ENCODE measurements around the gene DOCK3.

DOCK3 gene

DNA sequence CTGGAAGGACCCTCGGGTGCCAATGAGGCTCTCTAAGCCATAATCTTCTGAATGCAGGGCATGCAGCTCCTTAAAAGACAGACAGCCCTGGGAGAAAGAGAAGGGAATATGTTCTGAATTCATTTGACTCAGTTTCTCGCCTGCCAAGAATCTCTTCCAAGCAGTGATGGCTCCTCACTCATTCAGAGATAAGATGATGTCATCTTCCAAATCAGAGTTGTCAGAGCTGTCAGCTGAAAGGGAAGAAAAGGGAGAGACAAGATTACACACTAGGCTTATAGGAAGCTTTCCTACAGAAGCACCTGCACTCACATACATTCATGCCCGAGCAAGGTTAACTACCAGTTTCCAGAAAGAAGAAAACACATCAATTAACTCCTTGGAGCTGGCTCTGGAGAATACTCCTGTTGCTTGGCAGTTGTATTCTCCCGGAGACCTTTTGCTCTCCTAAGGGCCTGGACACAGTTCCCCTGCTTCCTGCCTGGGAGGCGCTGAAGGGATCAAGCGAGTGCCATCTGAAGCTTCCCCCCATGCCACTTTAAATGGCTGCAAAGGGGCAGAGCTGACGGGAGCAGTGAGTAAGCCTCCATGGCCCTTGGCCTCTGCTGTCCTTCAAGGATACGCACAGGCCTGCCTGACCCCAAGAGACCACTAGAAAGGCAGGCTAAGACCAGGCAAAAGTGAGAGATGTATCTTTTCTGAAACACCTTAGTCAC, 724.0 kb downstream of the DOCK3 start:
- Histone ChIP-seq H4K8ac (ENCODE audit: low read depth, low read length) (no peak overlapping the region), H3K4me1 (ENCODE audit: control insufficient read depth, low read depth, low read length) (peaks cover 4% of the 10 kb centered on the region), H3K27me3 (ENCODE audit: insufficient read depth, low read length, poor library complexity) (no peaks in the 10 kb centered on the region), H3K36me3 (ENCODE audit: control insufficient read depth, insufficient read depth, low read length) (peaks cover 14% of the 10 kb centered on the region), H4K5ac (ENCODE audit: low read length) (no peak overlapping the region), H2BK120ac (ENCODE audit: low read depth, low read length) (no peak overlapping the region), H2BK15ac (replicated peaks; ENCODE audit: low read depth) (no peak overlapping the region), H2BK5ac (ENCODE audit: low read length) (no peak overlapping the region), H3K9ac (ENCODE audit: low read length) (no peak overlapping the region), H3K4me2 (ENCODE audit: low read length) (no peak overlapping the region), H3K79me1 (ENCODE audit: low read length) (peaks cover 22% of the 10 kb centered on the region), H3K56ac (ENCODE audit: low read length) (no peak overlapping the region), H3K79me2 (ENCODE audit: control insufficient read depth, insufficient read depth, low read length) (peaks cover 22% of the 10 kb centered on the region), H3K4ac (ENCODE audit: low read depth, low read length) (no peak overlapping the region), H2AK5ac (ENCODE audit: low read length) (no peak overlapping the region), H3K27ac (ENCODE audit: low read depth, low read length) (no peak overlapping the region), H3K18ac (ENCODE audit: low read length) (no peak overlapping the region), H3K23ac (ENCODE audit: low read length) (no peak overlapping the region), H3K4me3 (ENCODE audit: low read length) (no peak overlapping the region)
- no CpG with 5 or more reads among the region's 8 CpGs for WGBS (ENCODE audit: extremely low coverage, insufficient coverage, low lambda C conversion rate)
- DNase-seq, result no peak

DNA sequence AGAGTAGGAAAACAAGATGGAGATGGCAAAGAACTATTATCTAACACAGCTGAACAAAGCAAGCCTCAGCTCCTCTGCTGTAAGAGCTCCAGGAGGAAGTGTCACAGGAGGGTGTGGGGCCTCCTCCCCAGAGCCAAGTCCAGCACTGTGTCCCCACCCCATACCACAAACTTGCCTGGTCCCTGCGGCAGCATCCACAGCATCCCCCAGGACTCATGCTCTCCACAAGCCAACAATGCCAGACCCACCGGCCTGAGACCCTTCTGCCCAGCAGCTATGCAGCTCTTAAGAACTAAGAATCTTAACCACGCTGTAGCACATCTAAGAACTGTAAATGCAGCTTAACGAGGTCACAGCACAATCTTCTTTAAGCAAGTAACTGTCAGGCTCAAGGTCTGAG, 725.4 kb downstream of the DOCK3 start:
- no peak overlapping the region for H4K5ac ChIP-seq (ENCODE audit: low read length)
- no peak overlapping the region for H2BK120ac ChIP-seq (ENCODE audit: low read depth, low read length)
- H3K27me3 ChIP-seq (ENCODE audit: insufficient read depth, low read length, poor library complexity), result no peaks in the 10 kb centered on the region
- no peak overlapping the region for H3K4ac ChIP-seq (ENCODE audit: low read depth, low read length)
- H3K18ac ChIP-seq (ENCODE audit: low read length), result no peak overlapping the region
- H3K36me3 ChIP-seq (ENCODE audit: control insufficient read depth, insufficient read depth, low read length), result peaks cover 9% of the 10 kb centered on the region
- H3K79me1 ChIP-seq (ENCODE audit: low read length), result peaks cover 9% of the 10 kb centered on the region
- no peak overlapping the region for H3K23ac ChIP-seq (ENCODE audit: low read length)
- H3K79me2 ChIP-seq (ENCODE audit: control insufficient read depth, insufficient read depth, low read length), result peaks cover 8% of the 10 kb centered on the region
- H3K56ac ChIP-seq (ENCODE audit: low read length), result no peak overlapping the region
- H3K4me3 ChIP-seq (ENCODE audit: low read length), result no peak overlapping the region
- H2BK5ac ChIP-seq (ENCODE audit: low read length), result no peak overlapping the region
- no peak overlapping the region for H3K4me2 ChIP-seq (ENCODE audit: low read length)
- H3K4me1 ChIP-seq (ENCODE audit: control insufficient read depth, low read depth, low read length), result no peaks in the 10 kb centered on the region
- no peak overlapping the region for H2BK15ac ChIP-seq (replicated peaks; ENCODE audit: low read depth)
- DNase-seq, result no peak
- no peak overlapping the region for H3K27ac ChIP-seq (ENCODE audit: low read depth, low read length)
- H2AK5ac ChIP-seq (ENCODE audit: low read length), result no peak overlapping the region
- no peak overlapping the region for H4K8ac ChIP-seq (ENCODE audit: low read depth, low read length)
- no peak overlapping the region for H3K9ac ChIP-seq (ENCODE audit: low read length)
- no CpG with 5 or more reads among the region's 4 CpGs for WGBS (ENCODE audit: extremely low coverage, insufficient coverage, low lambda C conversion rate)

DNA sequence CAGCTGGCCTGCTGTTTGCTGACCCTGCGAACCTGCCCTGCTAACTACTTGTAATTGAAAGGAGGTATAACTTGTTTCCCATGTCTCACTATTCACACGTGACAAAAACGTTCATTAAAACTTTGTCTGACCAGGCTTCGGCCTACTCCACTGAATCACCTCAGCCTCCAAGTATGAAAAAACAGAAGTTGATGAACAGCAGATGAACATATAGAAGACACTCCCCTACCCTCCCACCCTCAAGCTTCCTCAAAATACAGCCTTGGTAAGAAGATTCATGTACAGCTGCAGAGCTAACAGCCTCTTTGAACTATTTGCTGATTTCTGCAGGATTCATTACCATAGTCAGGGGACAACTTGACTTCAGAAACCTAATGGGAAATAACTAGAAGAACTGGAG, 727.0 kb downstream of the DOCK3 start:
- H4K5ac ChIP-seq (ENCODE audit: low read length), result no peak overlapping the region
- H2BK5ac ChIP-seq (ENCODE audit: low read length), result no peak overlapping the region
- WGBS (ENCODE audit: extremely low coverage, insufficient coverage, low lambda C conversion rate), result no CpG with 5 or more reads among the region's 4 CpGs
- no peak overlapping the region for H3K56ac ChIP-seq (ENCODE audit: low read length)
- no peak overlapping the region for H3K18ac ChIP-seq (ENCODE audit: low read length)
- H3K4me1 ChIP-seq (ENCODE audit: control insufficient read depth, low read depth, low read length), result no peaks in the 10 kb centered on the region
- H3K27me3 ChIP-seq (ENCODE audit: insufficient read depth, low read length, poor library complexity), result no peaks in the 10 kb centered on the region
- no peak overlapping the region for H3K23ac ChIP-seq (ENCODE audit: low read length)
- H3K36me3 ChIP-seq (ENCODE audit: control insufficient read depth, insufficient read depth, low read length), result peaks cover 1% of the 10 kb centered on the region
- H3K79me2 ChIP-seq (ENCODE audit: control insufficient read depth, insufficient read depth, low read length), result no peaks in the 10 kb centered on the region
- H3K4me2 ChIP-seq (ENCODE audit: low read length), result no peak overlapping the region
- H3K27ac ChIP-seq (ENCODE audit: low read depth, low read length), result no peak overlapping the region
- DNase-seq, result no peak
- no peak overlapping the region for H2BK120ac ChIP-seq (ENCODE audit: low read depth, low read length)
- H2BK15ac ChIP-seq (replicated peaks; ENCODE audit: low read depth), result no peak overlapping the region
- no peak overlapping the region for H3K4ac ChIP-seq (ENCODE audit: low read depth, low read length)
- H3K9ac ChIP-seq (ENCODE audit: low read length), result no peak overlapping the region
- H4K8ac ChIP-seq (ENCODE audit: low read depth, low read length), result no peak overlapping the region
- H3K4me3 ChIP-seq (ENCODE audit: low read length), result no peak overlapping the region
- H3K79me1 ChIP-seq (ENCODE audit: low read length), result peaks cover under 1% of the 10 kb centered on the region
- no peak overlapping the region for H2AK5ac ChIP-seq (ENCODE audit: low read length)

DNA sequence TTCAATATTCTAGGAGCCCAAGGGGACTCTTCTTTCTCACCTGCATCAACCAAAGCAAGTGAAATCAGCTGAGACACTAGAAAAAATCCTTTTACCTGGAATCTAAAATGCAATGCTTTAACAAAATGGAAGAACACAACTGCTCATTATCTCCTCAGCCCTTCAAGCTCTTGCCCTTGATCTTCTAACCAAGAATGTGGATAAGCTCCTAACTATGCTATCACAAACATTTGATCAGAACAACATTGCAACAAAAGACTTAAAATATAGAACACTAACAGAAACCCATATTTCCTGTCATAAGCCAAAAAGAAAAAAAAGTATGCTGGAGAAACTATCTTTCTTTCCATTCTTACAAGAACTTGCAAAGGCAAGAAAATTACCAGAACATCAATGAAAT, 728.9 kb downstream of the DOCK3 start:
- no peaks in the 10 kb centered on the region for H3K4me1 ChIP-seq (ENCODE audit: control insufficient read depth, low read depth, low read length)
- H3K79me1 ChIP-seq (ENCODE audit: low read length), result no peaks in the 10 kb centered on the region
- H3K18ac ChIP-seq (ENCODE audit: low read length), result no peak overlapping the region
- H3K9ac ChIP-seq (ENCODE audit: low read length), result no peak overlapping the region
- no peak overlapping the region for H3K4ac ChIP-seq (ENCODE audit: low read depth, low read length)
- no peak overlapping the region for H2BK5ac ChIP-seq (ENCODE audit: low read length)
- no peak overlapping the region for H4K5ac ChIP-seq (ENCODE audit: low read length)
- H2BK120ac ChIP-seq (ENCODE audit: low read depth, low read length), result no peak overlapping the region
- no peak overlapping the region for H3K4me2 ChIP-seq (ENCODE audit: low read length)
- H2AK5ac ChIP-seq (ENCODE audit: low read length), result no peak overlapping the region
- H3K36me3 ChIP-seq (ENCODE audit: control insufficient read depth, insufficient read depth, low read length), result no peaks in the 10 kb centered on the region
- no peaks in the 10 kb centered on the region for H3K79me2 ChIP-seq (ENCODE audit: control insufficient read depth, insufficient read depth, low read length)
- DNase-seq, result no peak
- H3K56ac ChIP-seq (ENCODE audit: low read length), result no peak overlapping the region
- H3K4me3 ChIP-seq (ENCODE audit: low read length), result no peak overlapping the region
- no peak overlapping the region for H4K8ac ChIP-seq (ENCODE audit: low read depth, low read length)
- no peak overlapping the region for H3K27ac ChIP-seq (ENCODE audit: low read depth, low read length)
- no peaks in the 10 kb centered on the region for H3K27me3 ChIP-seq (ENCODE audit: insufficient read depth, low read length, poor library complexity)
- H2BK15ac ChIP-seq (replicated peaks; ENCODE audit: low read depth), result no peak overlapping the region
- no peak overlapping the region for H3K23ac ChIP-seq (ENCODE audit: low read length)

DNA sequence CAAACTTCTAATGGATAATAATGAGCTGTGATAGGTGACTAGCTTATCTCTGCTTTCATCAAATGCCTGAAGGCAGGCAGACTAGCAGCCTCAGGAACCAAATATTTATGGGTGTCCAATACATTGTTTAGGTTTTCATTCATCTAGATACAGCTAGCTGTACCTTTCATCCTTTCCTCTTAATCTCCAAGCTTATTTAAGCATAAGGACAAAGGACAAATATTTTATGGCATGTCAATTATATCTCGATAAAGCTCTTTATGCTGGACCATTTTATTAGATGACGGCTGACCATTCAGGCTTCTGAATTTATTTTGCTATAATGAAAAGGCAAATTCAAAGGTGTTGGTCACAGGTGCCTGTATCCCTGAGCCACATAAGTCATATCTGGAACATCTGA, 733.3 kb downstream of the DOCK3 start:
- H4K5ac ChIP-seq (ENCODE audit: low read length), result no peak overlapping the region
- no peak overlapping the region for H3K23ac ChIP-seq (ENCODE audit: low read length)
- no peak overlapping the region for H2BK120ac ChIP-seq (ENCODE audit: low read depth, low read length)
- DNase-seq, result no peak
- H2BK15ac ChIP-seq (replicated peaks; ENCODE audit: low read depth), result no peak overlapping the region
- WGBS (ENCODE audit: extremely low coverage, insufficient coverage, low lambda C conversion rate), result no CpG with 5 or more reads among the region's 2 CpGs
- no peak overlapping the region for H4K8ac ChIP-seq (ENCODE audit: low read depth, low read length)
- no peaks in the 10 kb centered on the region for H3K4me1 ChIP-seq (ENCODE audit: control insufficient read depth, low read depth, low read length)
- H2BK5ac ChIP-seq (ENCODE audit: low read length), result no peak overlapping the region
- no peaks in the 10 kb centered on the region for H3K27me3 ChIP-seq (ENCODE audit: insufficient read depth, low read length, poor library complexity)
- no peak overlapping the region for H2AK5ac ChIP-seq (ENCODE audit: low read length)
- H3K4me2 ChIP-seq (ENCODE audit: low read length), result no peak overlapping the region
- H3K56ac ChIP-seq (ENCODE audit: low read length), result no peak overlapping the region
- no peaks in the 10 kb centered on the region for H3K79me2 ChIP-seq (ENCODE audit: control insufficient read depth, insufficient read depth, low read length)
- no peak overlapping the region for H3K18ac ChIP-seq (ENCODE audit: low read length)
- H3K27ac ChIP-seq (ENCODE audit: low read depth, low read length), result no peak overlapping the region
- H3K36me3 ChIP-seq (ENCODE audit: control insufficient read depth, insufficient read depth, low read length), result peaks cover 4% of the 10 kb centered on the region
- no peak overlapping the region for H3K9ac ChIP-seq (ENCODE audit: low read length)
- H3K4me3 ChIP-seq (ENCODE audit: low read length), result no peak overlapping the region
- H3K4ac ChIP-seq (ENCODE audit: low read depth, low read length), result no peak overlapping the region
- no peaks in the 10 kb centered on the region for H3K79me1 ChIP-seq (ENCODE audit: low read length)

DNA sequence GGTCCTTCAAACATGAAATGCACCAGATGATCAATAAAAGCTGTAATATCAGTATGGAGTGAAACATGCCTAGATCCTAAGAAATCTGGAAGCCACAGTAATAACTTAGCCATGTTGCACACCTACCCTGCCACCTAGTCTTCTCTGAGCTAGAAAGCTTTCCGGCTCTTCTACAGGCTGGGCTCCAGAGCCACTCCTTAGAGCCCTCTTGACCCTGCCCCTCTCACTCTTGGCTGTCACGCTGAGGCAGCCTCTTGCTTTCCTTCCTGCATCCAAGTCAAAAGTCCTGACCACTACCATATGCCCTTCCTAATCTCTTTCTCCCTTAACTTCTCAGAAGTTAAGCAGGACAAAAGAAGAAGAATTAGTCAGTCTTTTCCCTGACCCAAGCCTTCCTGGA, 734.1 kb downstream of the DOCK3 start:
- no peak overlapping the region for H2AK5ac ChIP-seq (ENCODE audit: low read length)
- no peak overlapping the region for H2BK5ac ChIP-seq (ENCODE audit: low read length)
- no peak for DNase-seq
- no peak overlapping the region for H4K5ac ChIP-seq (ENCODE audit: low read length)
- H3K4ac ChIP-seq (ENCODE audit: low read depth, low read length), result no peak overlapping the region
- H3K27ac ChIP-seq (ENCODE audit: low read depth, low read length), result no peak overlapping the region
- H3K23ac ChIP-seq (ENCODE audit: low read length), result no peak overlapping the region
- no peak overlapping the region for H3K4me2 ChIP-seq (ENCODE audit: low read length)
- H3K36me3 ChIP-seq (ENCODE audit: control insufficient read depth, insufficient read depth, low read length), result peaks cover 4% of the 10 kb centered on the region
- H3K27me3 ChIP-seq (ENCODE audit: insufficient read depth, low read length, poor library complexity), result no peaks in the 10 kb centered on the region
- no peak overlapping the region for H3K56ac ChIP-seq (ENCODE audit: low read length)
- no peaks in the 10 kb centered on the region for H3K79me1 ChIP-seq (ENCODE audit: low read length)
- no peak overlapping the region for H3K9ac ChIP-seq (ENCODE audit: low read length)
- no peak overlapping the region for H2BK15ac ChIP-seq (replicated peaks; ENCODE audit: low read depth)
- WGBS (ENCODE audit: extremely low coverage, insufficient coverage, low lambda C conversion rate), result no CpG with 5 or more reads among the region's 2 CpGs
- H3K4me3 ChIP-seq (ENCODE audit: low read length), result no peak overlapping the region
- no peaks in the 10 kb centered on the region for H3K79me2 ChIP-seq (ENCODE audit: control insufficient read depth, insufficient read depth, low read length)
- no peak overlapping the region for H3K18ac ChIP-seq (ENCODE audit: low read length)
- no peak overlapping the region for H4K8ac ChIP-seq (ENCODE audit: low read depth, low read length)
- H2BK120ac ChIP-seq (ENCODE audit: low read depth, low read length), result no peak overlapping the region
- H3K4me1 ChIP-seq (ENCODE audit: control insufficient read depth, low read depth, low read length), result no peaks in the 10 kb centered on the region

Data from mesendoderm (in vitro differentiated cells).